SK-N-SH treated with all-trans-retinoic acid at 6 μM for 48 hours (cell line): Measurements from ENCODE around the gene DEF6.

ENCODE experiments used
- ATAC-seq: fragments of 200-7000 bp; cut with Tn5 transposase; 3 replicates; pipeline ENCODE4 v1.9.1; 2020; ENCODE audit warnings: mild to moderate bottlenecking, moderate library complexity
- ARNTL ChIP-seq: fragments of 450-650 bp; formaldehyde crosslinking; IDR thresholded peaks from 2 replicates; pipeline ENCODE4 v1.5.0; 2020; ENCODE audit warnings: low read depth, mild to moderate bottlenecking, moderate library complexity, borderline replicate concordance
- BACH2 ChIP-seq: fragments of 250-450 bp; sonication (Bioruptor Pico); IDR thresholded peaks from 2 replicates; pipeline ENCODE4 v1.9.0; 2021; ENCODE audit warnings: mild to moderate bottlenecking, borderline replicate concordance
- CSRNP3 ChIP-seq: fragments of 250-450 bp; sonication (Bioruptor Pico); IDR thresholded peaks from 2 replicates; pipeline ENCODE4 v1.5.1; 2021; ENCODE audit warnings: mild to moderate bottlenecking, moderate library complexity
- ESRRG ChIP-seq: fragments of 250-450 bp; sonication (Bioruptor Pico); IDR thresholded peaks from 2 replicates; pipeline ENCODE4 v1.6.1; 2021; ENCODE audit warnings: mild to moderate bottlenecking
- GLIS3 ChIP-seq: fragments of 250-450 bp; sonication (Bioruptor Pico); IDR thresholded peaks from 2 replicates; pipeline ENCODE4 v1.5.0; 2020; ENCODE audit warnings: mild to moderate bottlenecking, moderate library complexity
- ISL1 ChIP-seq: fragments of 250-450 bp; sonication (Bioruptor Pico); IDR thresholded peaks from 2 replicates; pipeline ENCODE4 v2.1.2; 2022; ENCODE audit warnings: mild to moderate bottlenecking, moderate library complexity
- OSR1 ChIP-seq: fragments of 250-450 bp; sonication (Bioruptor Pico); IDR thresholded peaks from 2 replicates; pipeline ENCODE4 v1.8.0; 2022; ENCODE audit warnings: moderate library complexity, mild to moderate bottlenecking, inconsistent platforms
- PPARA ChIP-seq: fragments of 250-450 bp; sonication (Bioruptor Pico); IDR thresholded peaks from 2 replicates; pipeline ENCODE4 v1.5.0; 2020; ENCODE audit warnings: mild to moderate bottlenecking, borderline replicate concordance
- RARB ChIP-seq: fragments of 250-450 bp; sonication (Bioruptor Pico); IDR thresholded peaks from 2 replicates; pipeline ENCODE4 v1.8.0; 2021; ENCODE audit warnings: mild to moderate bottlenecking, moderate library complexity
- SNAI2 ChIP-seq: fragments of 250-450 bp; sonication (Bioruptor Pico); IDR thresholded peaks from 2 replicates; pipeline ENCODE4 v1.5.0; 2020; ENCODE audit warnings: mild to moderate bottlenecking, moderate library complexity
- TCF4 ChIP-seq: fragments of 250-450 bp; sonication (Bioruptor Pico); IDR thresholded peaks from 2 replicates; pipeline ENCODE4 v1.8.0; 2021; ENCODE audit warnings: mild to moderate bottlenecking, moderate library complexity, borderline replicate concordance
- ZC3H10 ChIP-seq: fragments of 250-450 bp; sonication (Bioruptor Pico); IDR thresholded peaks from 2 replicates; pipeline ENCODE4 v1.5.1; 2021; ENCODE audit warnings: mild to moderate bottlenecking, moderate library complexity
- ZFP3 ChIP-seq: fragments of 250-450 bp; sonication (Bioruptor Pico); IDR thresholded peaks from 2 replicates; pipeline ENCODE4 v1.5.0; 2020; ENCODE audit warnings: mild to moderate bottlenecking, moderate library complexity
- ZFP30 ChIP-seq: fragments of 450-650 bp; formaldehyde crosslinking; IDR thresholded peaks from 2 replicates; pipeline ENCODE4 v1.5.0; 2022; ENCODE audit warnings: mild to moderate bottlenecking, moderate library complexity
- ZNF565 ChIP-seq: fragments of 450-650 bp; formaldehyde crosslinking; conservative IDR thresholded peaks from 2 replicates; pipeline ENCODE4 v1.5.0; 2020; ENCODE audit warnings: low read depth, mild to moderate bottlenecking, moderate library complexity
- ZNF70 ChIP-seq: fragments of 450-650 bp; formaldehyde crosslinking; IDR thresholded peaks from 2 replicates; pipeline ENCODE4 v1.5.0; 2020; ENCODE audit warnings: mild to moderate bottlenecking, moderate library complexity
- TF ChIP-seq, protein P1 (sequence below): fragments of 250-450 bp; sonication (Bioruptor Pico); IDR thresholded peaks from 2 replicates; pipeline ENCODE4 v1.5.0; 2020; ENCODE audit warnings: mild to moderate bottlenecking, moderate library complexity
- TF ChIP-seq, protein P2 (sequence below): fragments of 250-450 bp; sonication (Bioruptor Pico); IDR thresholded peaks from 2 replicates; pipeline ENCODE4 v1.8.0; 2020; ENCODE audit warnings: mild to moderate bottlenecking, moderate library complexity, borderline replicate concordance
- TF ChIP-seq, protein P3 (sequence below): fragments of 250-450 bp; sonication (Bioruptor Pico); IDR thresholded peaks from 2 replicates; pipeline ENCODE4 v1.5.1; 2020; ENCODE audit warnings: low read depth, mild to moderate bottlenecking, moderate library complexity
- TF ChIP-seq, protein P4 (sequence below): fragments of 250-450 bp; sonication (Bioruptor Pico); IDR thresholded peaks from 2 replicates; pipeline ENCODE4 v1.8.0; 2021; ENCODE audit warnings: low read depth, mild to moderate bottlenecking, moderate library complexity, borderline replicate concordance

The DEF6 gene

DNA sequence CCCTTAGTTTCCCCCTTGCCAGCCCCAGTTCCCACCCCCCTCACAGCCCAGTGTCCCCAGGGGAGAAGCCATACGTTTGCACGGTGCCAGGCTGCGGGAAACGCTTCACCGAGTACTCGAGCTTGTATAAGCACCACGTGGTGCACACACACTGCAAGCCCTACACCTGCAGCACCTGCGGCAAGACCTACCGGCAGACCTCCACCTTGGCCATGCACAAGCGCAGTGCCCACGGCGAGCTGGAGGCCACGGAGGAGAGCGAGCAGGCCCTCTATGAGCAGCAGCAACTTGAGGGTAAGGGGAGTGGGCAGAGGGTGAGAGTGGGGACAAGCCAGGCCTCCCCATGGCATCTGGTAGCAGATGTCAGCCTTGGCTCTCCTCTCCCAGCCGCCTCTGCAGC lies 5.1 kb upstream of the DEF6 start:
- TF ChIP-seq ZC3H10 (CRISPR knock-in tag) (no peak), TCF4 (CRISPR knock-in tag) (no peak), ZFP3 (no peak), BACH2 (CRISPR knock-in tag) (no peak), PPARA (no peak), ZNF565 (CRISPR knock-in tag) (no peak), ISL1 (no peak), ZFP30 (CRISPR knock-in tag) (no peak), OSR1 (CRISPR knock-in tag) (no peak), RARB (CRISPR knock-in tag) (no peak), GLIS3 (CRISPR knock-in tag) (no peak), CSRNP3 (CRISPR knock-in tag) (no peak), ARNTL (CRISPR knock-in tag) (no peak), ESRRG (CRISPR knock-in tag) (no peak), ZNF70 (no peak), SNAI2 (CRISPR knock-in tag) (no peak)
- TF ChIP-seq, protein P1, sequence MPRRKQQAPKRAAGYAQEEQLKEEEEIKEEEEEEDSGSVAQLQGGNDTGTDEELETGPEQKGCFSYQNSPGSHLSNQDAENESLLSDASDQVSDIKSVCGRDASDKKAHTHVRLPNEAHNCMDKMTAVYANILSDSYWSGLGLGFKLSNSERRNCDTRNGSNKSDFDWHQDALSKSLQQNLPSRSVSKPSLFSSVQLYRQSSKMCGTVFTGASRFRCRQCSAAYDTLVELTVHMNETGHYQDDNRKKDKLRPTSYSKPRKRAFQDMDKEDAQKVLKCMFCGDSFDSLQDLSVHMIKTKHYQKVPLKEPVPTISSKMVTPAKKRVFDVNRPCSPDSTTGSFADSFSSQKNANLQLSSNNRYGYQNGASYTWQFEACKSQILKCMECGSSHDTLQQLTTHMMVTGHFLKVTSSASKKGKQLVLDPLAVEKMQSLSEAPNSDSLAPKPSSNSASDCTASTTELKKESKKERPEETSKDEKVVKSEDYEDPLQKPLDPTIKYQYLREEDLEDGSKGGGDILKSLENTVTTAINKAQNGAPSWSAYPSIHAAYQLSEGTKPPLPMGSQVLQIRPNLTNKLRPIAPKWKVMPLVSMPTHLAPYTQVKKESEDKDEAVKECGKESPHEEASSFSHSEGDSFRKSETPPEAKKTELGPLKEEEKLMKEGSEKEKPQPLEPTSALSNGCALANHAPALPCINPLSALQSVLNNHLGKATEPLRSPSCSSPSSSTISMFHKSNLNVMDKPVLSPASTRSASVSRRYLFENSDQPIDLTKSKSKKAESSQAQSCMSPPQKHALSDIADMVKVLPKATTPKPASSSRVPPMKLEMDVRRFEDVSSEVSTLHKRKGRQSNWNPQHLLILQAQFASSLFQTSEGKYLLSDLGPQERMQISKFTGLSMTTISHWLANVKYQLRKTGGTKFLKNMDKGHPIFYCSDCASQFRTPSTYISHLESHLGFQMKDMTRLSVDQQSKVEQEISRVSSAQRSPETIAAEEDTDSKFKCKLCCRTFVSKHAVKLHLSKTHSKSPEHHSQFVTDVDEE (CRISPR knock-in tag), result no peak
- TF ChIP-seq, protein P2, sequence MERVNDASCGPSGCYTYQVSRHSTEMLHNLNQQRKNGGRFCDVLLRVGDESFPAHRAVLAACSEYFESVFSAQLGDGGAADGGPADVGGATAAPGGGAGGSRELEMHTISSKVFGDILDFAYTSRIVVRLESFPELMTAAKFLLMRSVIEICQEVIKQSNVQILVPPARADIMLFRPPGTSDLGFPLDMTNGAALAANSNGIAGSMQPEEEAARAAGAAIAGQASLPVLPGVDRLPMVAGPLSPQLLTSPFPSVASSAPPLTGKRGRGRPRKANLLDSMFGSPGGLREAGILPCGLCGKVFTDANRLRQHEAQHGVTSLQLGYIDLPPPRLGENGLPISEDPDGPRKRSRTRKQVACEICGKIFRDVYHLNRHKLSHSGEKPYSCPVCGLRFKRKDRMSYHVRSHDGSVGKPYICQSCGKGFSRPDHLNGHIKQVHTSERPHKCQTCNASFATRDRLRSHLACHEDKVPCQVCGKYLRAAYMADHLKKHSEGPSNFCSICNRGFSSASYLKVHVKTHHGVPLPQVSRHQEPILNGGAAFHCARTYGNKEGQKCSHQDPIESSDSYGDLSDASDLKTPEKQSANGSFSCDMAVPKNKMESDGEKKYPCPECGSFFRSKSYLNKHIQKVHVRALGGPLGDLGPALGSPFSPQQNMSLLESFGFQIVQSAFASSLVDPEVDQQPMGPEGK (CRISPR knock-in tag), result no peak
- TF ChIP-seq, protein P3, sequence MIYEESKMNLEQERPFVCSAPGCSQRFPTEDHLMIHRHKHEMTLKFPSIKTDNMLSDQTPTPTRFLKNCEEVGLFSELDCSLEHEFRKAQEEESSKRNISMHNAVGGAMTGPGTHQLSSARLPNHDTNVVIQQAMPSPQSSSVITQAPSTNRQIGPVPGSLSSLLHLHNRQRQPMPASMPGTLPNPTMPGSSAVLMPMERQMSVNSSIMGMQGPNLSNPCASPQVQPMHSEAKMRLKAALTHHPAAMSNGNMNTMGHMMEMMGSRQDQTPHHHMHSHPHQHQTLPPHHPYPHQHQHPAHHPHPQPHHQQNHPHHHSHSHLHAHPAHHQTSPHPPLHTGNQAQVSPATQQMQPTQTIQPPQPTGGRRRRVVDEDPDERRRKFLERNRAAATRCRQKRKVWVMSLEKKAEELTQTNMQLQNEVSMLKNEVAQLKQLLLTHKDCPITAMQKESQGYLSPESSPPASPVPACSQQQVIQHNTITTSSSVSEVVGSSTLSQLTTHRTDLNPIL (CRISPR knock-in tag), result no peak
- TF ChIP-seq, protein P4, sequence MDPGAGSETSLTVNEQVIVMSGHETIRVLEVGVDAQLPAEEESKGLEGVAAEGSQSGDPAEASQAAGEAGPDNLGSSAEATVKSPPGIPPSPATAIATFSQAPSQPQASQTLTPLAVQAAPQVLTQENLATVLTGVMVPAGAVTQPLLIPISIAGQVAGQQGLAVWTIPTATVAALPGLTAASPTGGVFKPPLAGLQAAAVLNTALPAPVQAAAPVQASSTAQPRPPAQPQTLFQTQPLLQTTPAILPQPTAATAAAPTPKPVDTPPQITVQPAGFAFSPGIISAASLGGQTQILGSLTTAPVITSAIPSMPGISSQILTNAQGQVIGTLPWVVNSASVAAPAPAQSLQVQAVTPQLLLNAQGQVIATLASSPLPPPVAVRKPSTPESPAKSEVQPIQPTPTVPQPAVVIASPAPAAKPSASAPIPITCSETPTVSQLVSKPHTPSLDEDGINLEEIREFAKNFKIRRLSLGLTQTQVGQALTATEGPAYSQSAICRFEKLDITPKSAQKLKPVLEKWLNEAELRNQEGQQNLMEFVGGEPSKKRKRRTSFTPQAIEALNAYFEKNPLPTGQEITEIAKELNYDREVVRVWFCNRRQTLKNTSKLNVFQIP (CRISPR knock-in tag), result no peak

GRCh38 chr6:35293681-35294080 lies 3.9 kb upstream of the DEF6 start:
- TF ChIP-seq ZNF70 (no peak), ZC3H10 (CRISPR knock-in tag) (no peak), TCF4 (CRISPR knock-in tag) (no peak), ZFP30 (CRISPR knock-in tag) (no peak), SNAI2 (CRISPR knock-in tag) (no peak)
- TF ChIP-seq, protein P3 (CRISPR knock-in tag), result no peak
- TF ChIP-seq, all 23 proteins: peak for 0
- no peak for ATAC-seq

More for the DNA sequence above, 5.1 kb upstream of the DEF6 start:
- ATAC-seq, result no peak
